Neutrophil (primary cell): ENCODE data around the gene PLA2G4A.

Experiments
- H3K27ac ChIP-seq: fragments of 200-600 bp; sonication (generic); 2 replicates; pipeline ENCODE4 v1.5.1; 2016; ENCODE audit warnings: mild to moderate bottlenecking, moderate library complexity
- H3K27me3 ChIP-seq: fragments of 200-600 bp; sonication (generic); 2 replicates; pipeline ENCODE4 v1.6.0; 2016; ENCODE audit warnings: mild to moderate bottlenecking
- H3K36me3 ChIP-seq: fragments of 200-600 bp; sonication (generic); 2 replicates; pipeline ENCODE4 v1.5.1; 2017
- H3K4me1 ChIP-seq, 2 experiments: fragments of 200-600 bp in 1 of 2; sonication (generic) in 1 of 2; 1 replicate in 1 of 2; 2 replicates in 1 of 2; pipeline versions ENCODE4 v1.5.1 to v1.6.1; 2013 to 2016; ENCODE audit warnings: low read depth in 1 of 2, low read length in 1 of 2, mild to moderate bottlenecking in 1 of 2, moderate library complexity in 1 of 2; ENCODE audit not compliant: control insufficient read depth in 1 of 2, insufficient read depth in 1 of 2
- H3K4me3 ChIP-seq, 2 experiments: fragments of 200-600 bp in 1 of 2; sonication (generic) in 1 of 2; 1 replicate in 1 of 2; 2 replicates in 1 of 2; pipeline ENCODE4 v1.5.1; 2013 to 2016; ENCODE audit warnings: low read depth in 1 of 2, low read length in 1 of 2, mild to moderate bottlenecking in 1 of 2, moderate library complexity in 1 of 2
- H3K9me3 ChIP-seq: fragments of 200-600 bp; sonication (generic); 2 replicates; pipeline ENCODE4 v1.5.1; 2016
- TF ChIP-seq, protein P1 (sequence below): fragments of 200-600 bp; sonication (generic); IDR thresholded peaks from 2 replicates; pipeline ENCODE4 v1.5.1; 2016; ENCODE audit warnings: antibody characterized with exemption

The PLA2G4A gene

DNA sequence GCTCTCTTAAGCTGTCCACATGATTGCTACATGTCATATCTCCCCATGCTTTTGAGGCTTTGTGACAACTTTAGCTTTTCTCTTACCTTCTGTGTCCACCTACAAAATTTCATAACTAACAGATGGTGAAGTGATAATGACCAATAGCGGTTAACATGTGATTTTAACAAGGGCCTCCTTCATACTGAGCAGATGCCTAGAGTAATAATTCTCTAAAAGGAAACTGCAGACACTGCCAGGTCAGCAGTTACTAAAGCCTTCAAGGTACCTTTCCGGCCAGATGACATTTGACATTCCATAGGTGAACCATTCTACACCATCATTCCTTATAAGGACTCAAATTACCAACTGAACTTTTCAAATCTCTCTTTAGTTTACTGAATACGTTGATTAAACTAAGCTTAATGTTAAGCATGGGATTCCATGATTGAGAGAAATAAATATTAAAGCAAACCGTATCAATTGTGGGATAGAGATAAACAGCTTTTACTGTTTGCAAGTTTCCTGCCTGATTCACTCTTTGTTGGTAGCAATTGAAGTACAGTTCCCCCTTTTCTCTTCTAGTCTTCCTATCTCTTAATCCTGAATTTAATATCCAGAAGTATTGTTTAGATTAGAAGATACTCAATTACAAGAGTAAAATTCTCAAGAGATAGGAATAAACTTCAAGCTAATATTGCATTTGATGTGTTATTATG, 205.1 kb downstream of the PLA2G4A start:
- TF ChIP-seq, protein P1, sequence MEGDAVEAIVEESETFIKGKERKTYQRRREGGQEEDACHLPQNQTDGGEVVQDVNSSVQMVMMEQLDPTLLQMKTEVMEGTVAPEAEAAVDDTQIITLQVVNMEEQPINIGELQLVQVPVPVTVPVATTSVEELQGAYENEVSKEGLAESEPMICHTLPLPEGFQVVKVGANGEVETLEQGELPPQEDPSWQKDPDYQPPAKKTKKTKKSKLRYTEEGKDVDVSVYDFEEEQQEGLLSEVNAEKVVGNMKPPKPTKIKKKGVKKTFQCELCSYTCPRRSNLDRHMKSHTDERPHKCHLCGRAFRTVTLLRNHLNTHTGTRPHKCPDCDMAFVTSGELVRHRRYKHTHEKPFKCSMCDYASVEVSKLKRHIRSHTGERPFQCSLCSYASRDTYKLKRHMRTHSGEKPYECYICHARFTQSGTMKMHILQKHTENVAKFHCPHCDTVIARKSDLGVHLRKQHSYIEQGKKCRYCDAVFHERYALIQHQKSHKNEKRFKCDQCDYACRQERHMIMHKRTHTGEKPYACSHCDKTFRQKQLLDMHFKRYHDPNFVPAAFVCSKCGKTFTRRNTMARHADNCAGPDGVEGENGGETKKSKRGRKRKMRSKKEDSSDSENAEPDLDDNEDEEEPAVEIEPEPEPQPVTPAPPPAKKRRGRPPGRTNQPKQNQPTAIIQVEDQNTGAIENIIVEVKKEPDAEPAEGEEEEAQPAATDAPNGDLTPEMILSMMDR, result no peak
- H3K27ac ChIP-seq, result peak overlapping the region; percentile 53
- H3K27me3 ChIP-seq, result no peaks in the 10 kb centered on the region
- H3K36me3 ChIP-seq, result no peaks in the 10 kb centered on the region
- peaks cover 11 to 17% of the 10 kb centered on the region in 2 experiments for H3K4me1 ChIP-seq
- no peak overlapping the region for H3K4me3 ChIP-seq
- peaks cover 4% of the 10 kb centered on the region for H3K9me3 ChIP-seq

DNA sequence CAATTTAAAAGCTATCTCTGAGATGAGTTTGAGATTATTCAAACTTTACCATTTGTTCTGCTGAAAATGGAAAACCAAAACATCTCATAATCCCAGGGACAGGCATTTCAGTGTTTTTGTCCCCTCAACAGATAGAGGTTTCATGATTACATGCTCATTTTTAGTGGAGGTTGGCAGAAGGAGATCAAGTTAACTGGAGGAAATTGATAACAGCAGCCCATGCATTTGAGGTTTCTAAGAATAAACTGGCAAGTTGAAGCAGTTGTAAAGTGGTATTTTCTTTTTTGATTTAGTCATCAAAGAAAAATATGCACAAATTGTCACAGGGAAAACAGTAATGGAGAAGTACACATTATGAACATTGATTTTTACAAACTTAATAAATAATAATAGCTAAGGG, 205.8 kb downstream of the PLA2G4A start:
- TF ChIP-seq, protein P1, result no peak
- Histone ChIP-seq H3K4me3 (no peak overlapping the region), H3K9me3 (peaks cover 3% of the 10 kb centered on the region), H3K27ac (no peak overlapping the region), H3K4me1 (peaks cover 11 to 17% of the 10 kb centered on the region in 2 experiments), H3K27me3 (no peaks in the 10 kb centered on the region), H3K36me3 (no peaks in the 10 kb centered on the region)

DNA sequence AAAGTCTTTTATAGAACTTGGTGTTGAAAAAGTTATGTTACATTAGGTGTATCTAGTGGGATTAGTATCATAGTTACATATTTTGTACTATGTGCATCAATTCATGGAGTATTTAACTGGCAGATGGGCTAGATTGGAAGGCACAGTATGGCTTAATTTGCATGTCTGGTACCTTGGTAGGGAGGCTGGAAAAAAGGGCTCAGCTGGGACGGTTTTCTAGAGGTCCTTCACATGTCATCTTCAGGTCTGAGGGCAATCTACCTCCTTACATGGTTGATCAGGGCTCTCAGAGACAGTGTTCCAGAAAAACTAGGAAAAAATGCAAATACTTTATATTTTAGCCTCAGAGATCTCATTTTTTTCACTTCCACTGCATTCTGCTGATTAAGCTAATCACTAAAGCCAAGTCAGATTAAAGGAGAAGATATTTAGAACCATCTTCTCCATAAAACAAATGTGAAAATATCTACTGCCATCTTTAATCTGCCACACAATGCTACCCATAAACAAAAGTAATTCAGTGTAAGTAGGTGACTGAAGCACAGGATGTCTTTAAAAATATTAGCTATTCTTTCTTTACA, 209.3 kb downstream of the PLA2G4A start:
- Histone ChIP-seq H3K4me3 (no peak overlapping the region), H3K9me3 (no peaks in the 10 kb centered on the region), H3K36me3 (no peaks in the 10 kb centered on the region)

More for the DNA sequence above, 209.3 kb downstream of the PLA2G4A start:
- Histone ChIP-seq H3K27ac (no peak overlapping the region), H3K4me1 (peaks cover 11 to 14% of the 10 kb centered on the region in 2 experiments), H3K27me3 (no peaks in the 10 kb centered on the region)
- TF ChIP-seq, protein P1, result no peak
